ENCODE results near the gene POU2F3.
"Not testable (repeated sequence)": the region's sequence is repeated elsewhere in the genome, so short reads cannot be mapped to it uniquely, and the experiment has no call there.

Gene POU2F3

DNA sequence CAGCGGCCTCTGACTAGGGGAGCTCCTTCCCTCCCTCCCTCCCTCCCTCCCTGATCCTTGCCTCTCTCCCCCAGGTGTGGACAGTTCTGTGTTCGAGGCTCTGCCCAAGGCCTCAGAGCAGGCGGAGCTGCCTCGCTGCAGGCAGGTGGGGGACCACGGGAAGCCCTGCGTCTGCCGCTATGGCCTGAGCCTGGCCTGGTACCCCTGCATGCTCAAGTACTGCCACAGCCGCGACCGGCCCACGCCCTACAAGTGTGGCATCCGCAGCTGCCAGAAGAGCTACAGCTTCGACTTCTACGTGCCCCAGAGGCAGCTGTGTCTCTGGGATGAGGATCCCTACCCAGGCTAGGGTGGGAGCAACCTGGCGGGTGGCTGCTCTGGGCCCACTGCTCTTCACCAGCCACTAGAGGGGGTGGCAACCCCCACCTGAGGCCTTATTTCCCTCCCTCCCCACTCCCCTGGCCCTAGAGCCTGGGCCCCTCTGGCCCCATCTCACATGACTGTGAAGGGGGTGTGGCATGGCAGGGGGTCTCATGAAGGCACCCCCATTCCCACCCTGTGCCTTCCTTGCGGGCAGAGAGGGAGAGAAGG is 11.1 kb upstream of the POU2F3 start:
- DNase-seq, result no peak

DNA sequence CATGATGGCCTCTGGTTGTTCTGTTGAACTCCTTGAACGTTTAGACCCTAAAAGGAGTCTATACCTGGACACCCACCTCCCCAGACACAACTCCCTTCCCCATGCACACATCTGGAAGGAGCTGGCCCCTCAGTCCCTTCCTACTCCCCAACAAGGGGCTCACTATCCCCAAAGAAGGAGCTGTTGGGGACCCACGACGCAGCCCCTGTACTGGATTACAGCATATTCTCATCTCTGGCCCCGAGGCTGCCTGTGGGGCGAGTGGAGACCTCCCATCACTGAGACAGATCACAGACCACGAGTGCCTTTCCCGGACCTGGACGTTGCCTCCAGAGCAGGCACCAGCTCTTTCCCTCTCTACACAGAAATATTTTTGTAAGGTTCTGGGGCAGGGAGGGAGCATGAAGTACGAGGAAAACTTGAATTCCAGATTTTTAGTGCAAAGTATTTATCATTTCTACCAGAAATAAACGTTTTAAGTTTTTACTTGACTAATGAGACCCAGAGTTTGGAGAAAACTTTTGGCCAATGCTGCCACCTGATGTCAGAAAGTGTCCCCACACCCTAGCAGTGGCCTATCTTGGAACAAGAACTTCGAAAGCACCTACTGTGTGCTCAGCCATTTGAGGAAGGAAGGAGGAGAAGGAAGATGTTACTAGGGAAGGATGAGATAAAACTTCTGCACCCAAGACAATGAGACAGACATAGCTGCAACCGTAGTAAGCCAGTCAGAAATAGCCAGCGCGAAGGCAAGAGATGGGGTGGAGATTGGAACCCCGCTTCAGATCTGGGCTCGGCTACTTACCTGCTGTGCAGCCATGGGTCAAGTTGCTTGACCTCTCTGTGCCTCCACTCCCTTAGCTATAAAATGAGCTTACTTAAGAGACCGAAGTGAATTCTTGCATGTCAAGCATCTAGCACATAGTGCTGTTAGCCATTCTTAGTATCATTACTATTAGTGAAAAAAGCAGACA is 10.2 kb upstream of the POU2F3 start:
- DNase-seq, result no peak

DNA sequence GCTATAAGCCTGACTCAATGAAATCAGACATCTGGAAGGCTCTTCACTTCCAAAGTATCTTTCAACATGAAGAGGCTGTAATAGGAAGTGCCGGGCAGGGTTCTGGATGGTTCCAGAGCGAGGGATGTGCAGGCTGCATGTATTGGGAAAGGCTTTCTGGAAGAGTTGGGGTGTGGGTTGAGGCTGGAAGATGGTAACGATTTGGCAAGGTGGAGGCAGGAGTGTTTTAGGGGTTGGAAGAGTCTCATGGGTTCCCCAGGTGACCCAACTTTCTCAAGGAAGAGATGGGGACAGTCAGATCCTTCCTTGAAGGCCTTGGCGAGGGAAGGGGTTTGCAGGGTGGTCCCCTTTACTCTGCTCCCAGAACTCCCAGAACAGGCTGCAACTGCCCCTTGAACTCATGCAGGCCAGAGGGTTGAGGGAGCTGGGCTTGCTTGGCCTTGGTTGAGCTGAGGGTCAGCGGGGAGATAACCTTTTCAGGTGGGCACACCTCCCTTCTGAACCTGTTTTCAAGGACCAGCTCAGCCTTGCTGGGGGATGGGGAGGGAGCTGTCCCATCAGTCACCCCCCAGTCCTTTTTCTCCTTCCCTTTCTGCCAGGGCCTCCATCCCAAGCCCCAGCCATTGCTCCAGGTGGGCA is 9.4 kb upstream of the POU2F3 start:
- DNase-seq, result no peak

DNA sequence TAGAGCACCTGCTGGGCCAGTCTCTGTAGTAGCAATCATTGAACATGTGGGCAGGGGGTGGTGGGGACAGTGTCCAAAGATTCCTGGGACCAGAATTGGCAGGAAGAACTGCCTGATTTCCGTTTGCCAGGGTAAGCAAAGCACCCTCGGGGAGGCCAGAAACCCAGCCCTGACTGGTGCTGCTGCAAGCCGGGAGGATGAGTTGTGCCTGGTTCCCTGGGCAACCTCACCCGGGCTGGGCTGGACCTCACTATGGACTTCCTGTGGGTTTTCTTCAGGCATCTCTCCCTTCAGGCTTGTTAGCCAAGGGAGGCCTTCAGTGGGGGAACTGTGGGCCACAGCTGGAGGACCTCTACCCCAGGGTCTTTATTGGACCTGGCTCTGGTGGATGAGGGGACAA is 8.0 kb upstream of the POU2F3 start:
- DNase-seq, result no peak

DNA sequence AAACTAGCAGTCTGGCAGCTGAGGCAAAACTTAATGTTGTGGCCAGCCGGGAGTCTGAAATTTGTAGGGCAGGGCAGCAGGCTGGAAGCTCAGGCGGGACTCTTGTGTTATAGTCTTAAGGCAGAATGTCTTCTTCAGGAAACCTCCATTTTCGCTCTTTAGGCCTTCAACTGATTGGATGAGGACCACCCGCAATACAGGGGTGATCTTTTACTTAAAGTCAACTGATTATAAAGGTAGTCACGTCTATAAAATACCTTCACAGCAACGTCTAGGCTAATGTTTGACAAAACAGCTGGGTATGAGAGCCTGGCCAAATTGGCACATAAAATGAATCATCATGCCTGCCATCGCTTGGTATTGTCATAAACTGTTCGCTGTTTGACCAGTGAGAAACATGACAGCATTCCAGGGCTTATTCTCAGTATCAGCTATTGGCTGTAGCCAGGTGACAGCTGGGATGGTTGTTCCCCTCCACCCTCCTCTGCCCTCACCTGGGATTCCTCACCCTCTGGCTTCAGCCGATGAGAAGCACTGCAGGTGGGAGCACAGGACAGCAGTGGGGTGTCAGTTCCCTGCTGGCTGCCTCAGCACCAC is 6.6 kb upstream of the POU2F3 start:
- DNase-seq, result no peak

DNA sequence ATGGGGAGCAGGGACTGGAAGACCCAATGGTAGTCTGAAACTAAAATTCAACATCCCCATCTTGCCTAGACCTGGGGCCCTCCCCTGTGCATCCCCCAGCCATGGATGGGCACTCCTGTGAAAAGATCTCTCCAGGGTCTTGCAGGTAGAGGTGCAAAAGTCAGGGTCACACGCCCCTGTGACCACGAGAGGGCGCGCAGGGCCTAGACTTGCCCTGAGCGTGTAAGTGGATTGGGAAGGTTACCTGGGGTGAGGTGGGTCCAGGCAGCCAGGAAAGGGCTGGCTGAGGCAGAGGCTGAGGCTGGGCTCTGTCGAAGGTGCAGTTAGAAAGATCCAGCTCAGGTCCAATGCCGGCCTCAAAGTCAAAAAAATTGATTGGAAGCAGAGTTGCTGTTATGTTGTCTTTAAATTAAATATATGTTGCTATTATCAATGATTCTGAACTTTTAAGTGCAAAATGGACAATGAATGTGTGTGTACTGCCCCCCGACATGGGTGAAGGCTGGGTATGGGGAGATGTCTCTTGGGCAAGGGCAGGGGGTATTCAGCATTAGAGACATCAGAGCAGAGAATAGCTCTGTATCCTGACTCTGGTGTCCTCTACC is 4.8 kb upstream of the POU2F3 start:
- peak; percentile 81 for DNase-seq

DNA sequence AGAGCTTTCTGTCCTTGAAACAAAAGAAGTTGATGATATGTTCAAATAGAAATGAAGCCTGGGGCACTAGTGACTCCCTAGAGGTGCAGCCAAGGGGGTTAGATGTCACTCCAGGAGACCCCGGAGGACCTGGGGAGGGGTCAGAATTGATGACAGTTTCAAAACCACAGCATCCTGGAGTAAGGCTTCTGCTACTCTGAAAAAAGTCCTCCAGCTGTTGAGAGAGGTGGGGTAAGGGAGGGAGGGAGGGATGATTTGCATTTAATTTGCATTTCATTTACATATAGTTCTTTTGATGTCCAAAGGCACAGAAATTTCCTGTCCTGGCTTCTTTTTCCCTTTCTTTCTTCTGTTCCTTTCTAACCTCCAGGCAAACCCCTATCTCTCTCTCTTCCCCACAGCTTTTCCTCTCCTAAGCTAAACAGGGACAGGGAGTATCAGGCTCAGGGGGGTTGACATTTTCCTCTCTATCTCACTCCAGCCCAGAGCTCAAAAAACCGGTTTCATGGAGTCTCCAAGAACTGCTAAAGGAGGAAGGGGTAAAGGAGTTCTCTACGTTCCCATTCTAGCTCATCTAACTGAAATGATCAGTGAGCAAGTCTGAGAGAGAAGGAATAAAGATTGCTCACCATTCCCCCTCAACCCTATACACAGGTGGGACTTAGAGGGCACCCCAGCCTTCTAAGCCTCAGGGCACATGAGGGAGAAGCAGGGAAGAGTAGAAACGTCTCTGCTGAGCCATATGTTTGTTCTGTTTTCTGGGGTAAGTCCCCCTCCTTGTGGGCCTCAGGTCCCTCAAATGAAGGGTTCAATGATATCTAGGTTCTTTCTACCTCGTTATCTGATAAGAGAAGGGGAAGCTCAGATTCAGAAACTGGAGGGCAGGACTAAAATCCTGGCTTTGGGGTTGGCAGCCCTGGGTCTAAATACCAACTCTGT is 3.5 kb upstream of the POU2F3 start:
- no peak for DNase-seq

DNA sequence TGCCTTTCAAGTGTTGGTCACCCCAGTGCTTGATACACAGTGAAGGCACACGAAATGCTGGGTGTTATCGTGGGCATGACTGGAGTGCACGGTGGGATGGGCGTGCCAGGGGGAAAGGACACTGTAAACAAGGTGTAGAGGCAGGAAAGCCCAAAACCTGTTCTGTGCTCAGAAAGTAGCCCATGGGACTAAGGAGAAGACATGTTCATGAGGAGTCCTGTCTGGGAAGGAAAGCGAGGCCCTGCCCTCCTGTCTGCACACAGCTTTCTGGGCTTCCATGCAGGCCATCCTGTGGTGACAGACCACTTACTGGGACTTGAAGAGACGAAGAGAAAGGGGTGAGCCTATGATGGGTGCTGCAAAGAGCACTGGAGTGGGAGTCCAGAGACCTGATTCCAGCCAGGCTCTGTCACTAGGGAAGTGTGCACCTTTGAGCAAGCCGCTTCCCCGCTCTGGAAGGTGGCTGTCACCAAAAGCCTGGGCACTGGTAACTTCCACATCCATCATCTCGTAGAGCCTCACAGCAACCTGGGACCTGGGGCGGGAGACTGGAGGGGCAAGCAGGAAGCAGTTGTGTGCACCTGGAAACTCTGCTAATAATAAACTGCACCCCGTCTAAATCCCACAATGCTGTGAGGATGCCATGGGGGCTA is 846 bp upstream of the POU2F3 start:
- DNase-seq, result no peak

DNA sequence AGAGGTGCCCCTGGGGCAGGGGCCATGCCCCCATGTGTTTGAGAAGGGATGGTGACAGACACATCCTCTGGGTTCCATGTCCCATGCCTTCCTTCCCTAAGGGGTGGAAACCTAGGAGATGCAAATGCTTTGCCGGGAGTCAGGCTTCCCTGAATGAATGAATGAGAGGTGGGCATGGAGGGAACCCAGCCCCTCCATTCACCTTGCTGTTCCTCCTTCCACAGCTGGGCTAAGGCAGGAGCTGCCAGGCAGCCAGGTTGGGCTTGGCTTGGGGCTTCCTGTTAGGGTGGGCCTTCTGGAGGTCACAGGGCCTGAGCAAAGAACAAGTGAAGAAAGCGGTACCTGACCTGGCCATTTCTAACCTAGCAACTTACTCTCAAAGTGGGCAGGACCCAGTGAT is 926 bp downstream of the POU2F3 start:
- no peak for DNase-seq

DNA sequence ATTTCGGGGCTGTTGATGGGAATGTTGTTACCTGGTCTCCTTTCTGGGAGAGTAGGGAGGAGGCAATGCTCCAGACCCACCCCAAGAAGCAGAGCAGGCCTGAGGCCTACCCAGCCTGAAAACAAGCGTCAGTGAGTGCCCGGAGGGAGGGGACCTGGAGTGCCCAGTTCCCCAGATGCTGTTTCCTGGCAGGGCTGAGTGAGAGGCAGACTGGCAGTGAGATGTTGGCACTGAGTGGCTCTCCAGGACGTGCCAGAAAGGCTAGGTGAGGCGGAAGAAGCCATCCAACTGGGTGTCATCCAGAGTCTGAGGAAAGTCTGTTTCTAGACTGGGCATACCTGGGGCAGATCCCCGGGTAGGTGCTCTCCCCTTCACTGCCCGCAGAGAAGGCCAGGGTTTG is 1.3 kb downstream of the POU2F3 start:
- DNase-seq, result no peak

DNA sequence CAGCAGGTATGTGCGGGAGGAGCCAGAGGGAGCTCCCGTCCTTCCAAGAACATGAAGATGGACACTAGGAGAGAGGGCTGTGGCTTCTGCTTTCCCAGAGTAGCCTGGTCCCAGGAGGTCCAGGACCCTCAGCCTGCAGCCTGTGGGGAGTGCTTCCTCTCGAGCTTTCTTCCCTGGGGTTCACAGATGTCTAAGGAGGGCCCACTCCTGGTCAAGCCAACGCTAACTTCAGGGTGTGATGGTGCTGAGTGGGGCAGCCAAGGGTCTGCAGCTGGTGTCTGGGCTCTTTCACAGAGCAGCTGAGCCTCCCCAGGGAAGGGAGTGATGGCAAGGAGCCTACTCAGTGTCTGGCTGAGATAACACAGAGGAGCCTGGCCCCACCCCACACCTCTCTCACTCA is 3.3 kb downstream of the POU2F3 start:
- DNase-seq, result no peak

DNA sequence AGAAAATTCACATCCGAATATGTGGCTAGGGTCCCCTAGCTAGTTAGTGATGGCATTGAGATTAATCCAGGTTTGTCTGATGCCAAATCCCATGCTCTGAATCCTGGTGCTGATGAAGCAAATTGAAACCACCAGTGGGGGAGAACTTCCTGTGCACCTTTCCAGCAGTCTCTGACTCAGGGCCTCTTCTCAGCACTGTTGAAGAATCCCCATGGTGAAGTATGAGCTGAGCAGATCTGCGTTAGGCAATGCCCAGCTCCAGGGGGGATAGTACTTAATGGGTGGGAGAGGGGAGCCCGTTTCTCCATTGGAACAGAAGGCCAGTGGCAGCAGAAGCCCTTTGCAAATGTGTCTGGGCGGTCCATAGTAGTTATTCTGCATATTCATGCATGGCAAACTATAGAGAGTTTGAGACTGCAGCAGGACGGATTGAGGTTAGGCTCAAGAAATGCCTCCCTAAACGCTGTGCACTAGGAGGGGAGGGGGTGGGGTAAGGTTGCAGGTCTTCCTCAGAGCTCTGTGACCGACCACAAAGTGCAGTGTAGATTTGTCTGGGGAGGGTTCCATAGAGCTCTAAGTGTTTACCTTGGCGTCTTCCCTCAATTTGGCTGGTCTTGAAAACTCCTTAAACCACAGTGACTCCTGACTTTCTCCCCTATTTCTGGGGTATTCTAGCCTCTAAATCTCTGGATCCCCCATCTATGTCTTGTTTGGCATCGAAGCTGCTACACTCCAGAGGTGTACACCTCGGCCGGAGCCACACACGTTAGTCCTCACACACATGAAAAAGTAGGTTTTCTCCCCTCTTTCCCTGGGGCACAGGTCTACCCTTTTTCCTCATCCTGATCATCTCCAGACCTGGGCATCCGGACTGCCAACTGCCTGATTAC is 4.8 kb downstream of the POU2F3 start:
- DNase-seq, result no peak

DNA sequence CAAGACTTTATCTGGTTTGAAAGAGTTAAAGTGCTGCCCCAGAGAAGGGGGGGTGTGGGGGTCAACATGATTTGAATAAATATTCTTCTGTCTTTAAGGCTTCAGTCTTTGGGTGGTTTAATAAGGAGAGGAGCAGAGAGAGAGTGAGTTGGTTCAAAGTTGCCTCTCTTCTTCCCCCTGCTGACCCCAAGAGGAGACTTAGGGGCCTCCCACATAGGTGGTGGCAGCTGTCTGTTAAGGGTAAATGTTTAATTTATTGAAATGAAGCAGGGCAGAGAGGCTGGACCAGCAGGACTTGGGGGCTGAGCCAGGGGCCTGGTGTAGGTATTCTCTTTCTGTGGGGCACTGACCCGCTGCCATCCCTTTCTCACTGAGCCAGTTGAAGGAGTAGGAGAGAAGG is 5.5 kb downstream of the POU2F3 start:
- DNase-seq, result no peak

DNA sequence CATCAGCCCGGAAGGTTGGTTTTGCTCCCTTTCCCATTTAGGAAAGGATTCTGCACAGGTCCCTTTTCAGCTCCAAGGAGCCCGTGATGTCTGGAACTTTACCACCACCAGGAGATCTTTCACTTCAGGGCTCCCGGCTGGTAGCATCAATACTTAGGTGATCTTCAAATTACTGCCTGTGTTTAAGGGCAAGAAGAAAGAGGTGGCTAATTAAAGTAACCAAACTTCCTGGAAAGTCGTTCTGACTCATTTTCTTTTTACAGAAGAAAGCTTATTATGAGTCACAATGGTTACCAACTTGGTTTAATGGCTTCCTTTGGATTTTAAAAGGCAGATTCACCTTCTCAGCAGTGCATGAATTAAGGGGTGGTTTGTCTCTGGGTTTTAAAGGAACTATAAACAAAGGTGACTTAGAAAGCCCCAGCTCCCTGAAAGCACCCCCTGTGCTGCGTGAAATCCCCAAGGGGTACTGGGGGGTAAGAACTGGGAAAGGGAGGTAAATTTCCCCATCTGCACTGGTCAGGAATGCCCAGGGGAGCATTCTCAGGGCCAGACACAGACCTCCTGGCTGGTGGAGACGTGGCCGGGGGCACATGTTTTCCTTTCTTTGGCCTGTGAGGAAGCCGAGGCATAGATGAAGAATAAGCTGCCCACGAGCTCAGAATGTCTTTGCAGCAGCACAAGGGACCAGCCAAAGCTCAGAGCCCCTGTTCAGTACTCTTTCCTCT is 8.8 kb downstream of the POU2F3 start:
- peak; percentile 39 to 41 for DNase-seq

DNA sequence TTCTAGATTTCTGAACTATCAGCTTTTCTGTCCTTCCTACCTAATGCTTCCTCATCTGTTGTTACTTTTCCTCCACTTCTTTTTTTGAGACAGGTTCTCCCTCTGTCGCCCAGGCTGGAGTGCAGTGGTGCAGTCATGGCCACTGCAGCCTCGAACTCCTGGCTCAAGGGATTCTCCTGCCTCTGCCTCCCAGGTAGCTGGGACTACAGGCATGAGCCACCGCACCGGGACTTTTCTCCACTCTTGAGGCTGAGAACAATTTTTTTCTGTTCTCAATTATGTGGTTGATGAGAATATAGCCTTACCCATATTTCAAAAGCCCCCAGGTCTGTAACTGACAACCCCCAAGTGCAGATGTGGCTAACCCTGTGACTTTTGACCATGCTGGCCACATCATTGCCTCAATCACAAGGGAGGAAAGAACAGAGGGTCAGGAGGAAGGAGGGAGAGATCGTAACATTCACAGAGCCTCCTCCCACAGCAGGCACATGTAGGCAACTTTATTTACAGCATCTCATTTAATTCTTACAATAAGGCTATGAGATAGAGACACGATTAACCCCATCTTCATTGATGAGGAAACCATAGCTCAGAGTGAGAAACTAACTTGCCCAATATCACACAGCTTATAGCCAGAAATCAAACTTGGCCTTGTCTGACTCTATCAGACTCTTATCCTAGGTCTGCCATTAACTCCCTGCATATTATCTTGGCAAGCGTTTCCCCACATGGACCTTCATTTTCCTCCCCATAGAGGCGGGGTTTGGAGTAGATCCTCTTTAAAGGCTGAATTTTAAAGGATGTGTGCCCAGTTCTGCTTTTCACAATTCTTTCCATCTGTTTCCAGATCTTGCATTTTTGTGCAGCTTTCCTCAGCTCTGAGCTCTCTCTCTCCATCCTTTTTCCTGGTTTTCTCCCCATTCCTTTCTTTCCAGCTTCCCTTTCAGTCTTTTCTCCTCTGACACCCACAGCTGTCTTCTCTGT is 9.6 kb downstream of the POU2F3 start:
- DNase-seq, result no peak

DNA sequence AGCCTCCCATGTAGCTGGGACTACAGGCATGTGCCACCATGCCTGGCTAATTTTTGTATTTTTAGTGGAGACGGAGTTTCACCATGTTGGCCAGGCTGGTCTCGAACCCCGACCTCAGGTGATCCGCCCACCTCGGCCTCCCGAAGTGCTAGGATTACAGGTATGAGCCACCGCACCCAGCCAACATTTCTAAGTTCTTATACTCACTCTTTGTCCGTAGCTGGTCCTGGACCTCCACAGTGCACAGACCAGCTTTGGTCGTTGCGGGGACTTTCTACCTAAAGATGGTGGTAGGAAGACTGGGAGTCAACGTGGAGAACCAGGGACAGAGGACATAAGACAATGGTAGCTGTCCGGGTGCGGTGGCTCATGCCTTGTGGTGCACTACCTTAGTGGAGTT is 13.4 kb downstream of the POU2F3 start:
- not testable (repeated sequence) for DNase-seq

DNA sequence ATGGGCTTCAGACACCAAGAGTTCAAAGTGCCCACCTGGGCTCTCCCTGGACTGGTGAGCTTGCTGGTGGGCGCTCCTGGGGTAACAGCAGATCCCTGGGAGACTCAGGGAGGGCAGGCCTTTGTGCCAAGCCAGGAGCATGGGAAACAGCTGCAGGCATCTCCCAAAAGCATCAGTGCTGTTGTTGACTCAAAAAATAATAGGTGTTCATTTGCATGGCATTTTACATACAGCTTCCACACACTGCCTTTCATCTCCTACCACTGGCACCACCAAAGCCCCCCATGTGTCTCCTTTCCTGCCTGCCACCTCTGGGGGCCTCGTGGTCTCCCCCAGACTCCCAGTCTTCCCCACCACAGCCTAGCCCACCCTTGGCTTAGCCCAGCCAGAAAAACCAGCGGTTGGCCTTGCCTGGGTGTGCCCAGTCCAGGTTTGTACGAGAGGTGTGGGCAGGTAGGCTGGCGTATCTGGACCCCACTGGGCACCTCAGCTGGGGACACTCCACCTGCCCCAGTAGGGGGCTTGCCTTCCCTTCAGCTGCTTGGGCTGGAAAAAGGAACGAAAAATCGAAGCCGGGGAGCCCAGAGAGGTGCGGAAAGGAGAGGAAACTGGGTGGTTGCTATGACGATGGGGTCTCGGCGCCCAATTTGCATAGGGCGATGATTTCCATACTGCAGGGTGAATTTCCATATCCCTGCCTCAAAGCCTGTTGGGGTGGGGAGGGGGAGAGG is 15.0 kb downstream of the POU2F3 start:
- no peak for DNase-seq

DNA sequence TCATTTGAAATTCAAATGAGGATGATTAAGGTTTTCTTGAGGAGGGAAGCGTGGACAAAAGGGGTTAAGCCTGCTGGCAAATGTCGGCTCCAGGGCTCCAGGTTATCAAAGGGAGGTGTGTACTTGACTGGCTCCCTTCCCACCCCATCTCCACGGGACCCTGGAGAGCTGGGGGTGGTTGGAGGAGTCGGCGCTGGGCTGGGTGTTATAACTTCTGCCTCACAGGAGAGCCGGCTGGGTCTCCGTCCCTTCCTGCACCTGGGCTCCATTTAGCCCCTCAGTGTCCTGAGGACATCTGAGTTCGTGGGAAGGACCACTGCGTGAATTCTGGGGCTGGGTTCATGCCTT is 15.6 kb downstream of the POU2F3 start:
- DNase-seq, result no peak
